ENCODE data around the gene AP2S1.

DNA sequence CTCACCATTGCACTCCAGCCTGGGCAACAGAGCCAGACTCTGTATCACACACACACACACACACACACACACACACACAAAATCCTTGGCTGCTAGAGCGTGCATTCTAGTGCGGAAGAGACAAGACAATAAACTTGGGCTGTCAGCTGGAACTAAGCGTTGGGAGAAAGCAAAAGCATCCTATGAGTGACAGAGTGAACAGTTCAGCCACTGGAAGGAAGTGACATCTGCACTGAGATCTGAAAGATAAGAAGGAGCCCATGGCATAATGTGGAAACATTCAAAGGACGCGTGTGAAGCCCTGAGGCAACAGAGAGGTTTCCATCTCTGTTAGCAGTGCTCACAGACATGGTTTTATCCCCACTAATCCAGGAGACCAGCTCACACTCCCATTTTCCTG is 58.7 kb downstream of the AP2S1 start:
- TF ChIP-seq ZFP36 (IDR thresholded peaks at IDR 0.05; ENCODE audit: borderline replicate concordance, partially characterized antibody) (no peak), ZNF302 (CRISPR knock-in tag; IDR thresholded peaks at IDR 0.05) (no peak), TP53 (CRISPR knock-in tag; IDR thresholded peaks at IDR 0.05) (no peak), RAD21 (conservative IDR thresholded peaks at IDR 0.05 in 1 of 2, IDR thresholded peaks at IDR 0.05 in 1 of 2) (no peak), POLR2A (IDR thresholded peaks at IDR 0.05; ENCODE audit: low read length) (no peak)
- TF ChIP-seq, protein P1, sequence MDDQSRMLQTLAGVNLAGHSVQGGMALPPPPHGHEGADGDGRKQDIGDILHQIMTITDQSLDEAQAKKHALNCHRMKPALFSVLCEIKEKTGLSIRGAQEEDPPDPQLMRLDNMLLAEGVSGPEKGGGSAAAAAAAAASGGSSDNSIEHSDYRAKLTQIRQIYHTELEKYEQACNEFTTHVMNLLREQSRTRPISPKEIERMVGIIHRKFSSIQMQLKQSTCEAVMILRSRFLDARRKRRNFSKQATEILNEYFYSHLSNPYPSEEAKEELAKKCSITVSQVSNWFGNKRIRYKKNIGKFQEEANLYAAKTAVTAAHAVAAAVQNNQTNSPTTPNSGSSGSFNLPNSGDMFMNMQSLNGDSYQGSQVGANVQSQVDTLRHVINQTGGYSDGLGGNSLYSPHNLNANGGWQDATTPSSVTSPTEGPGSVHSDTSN (IDR thresholded peaks at IDR 0.05): no peak
- TF ChIP-seq, protein P2, sequence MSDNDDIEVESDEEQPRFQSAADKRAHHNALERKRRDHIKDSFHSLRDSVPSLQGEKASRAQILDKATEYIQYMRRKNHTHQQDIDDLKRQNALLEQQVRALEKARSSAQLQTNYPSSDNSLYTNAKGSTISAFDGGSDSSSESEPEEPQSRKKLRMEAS (IDR thresholded peaks at IDR 0.05): no peak
- TF ChIP-seq, protein P3, sequence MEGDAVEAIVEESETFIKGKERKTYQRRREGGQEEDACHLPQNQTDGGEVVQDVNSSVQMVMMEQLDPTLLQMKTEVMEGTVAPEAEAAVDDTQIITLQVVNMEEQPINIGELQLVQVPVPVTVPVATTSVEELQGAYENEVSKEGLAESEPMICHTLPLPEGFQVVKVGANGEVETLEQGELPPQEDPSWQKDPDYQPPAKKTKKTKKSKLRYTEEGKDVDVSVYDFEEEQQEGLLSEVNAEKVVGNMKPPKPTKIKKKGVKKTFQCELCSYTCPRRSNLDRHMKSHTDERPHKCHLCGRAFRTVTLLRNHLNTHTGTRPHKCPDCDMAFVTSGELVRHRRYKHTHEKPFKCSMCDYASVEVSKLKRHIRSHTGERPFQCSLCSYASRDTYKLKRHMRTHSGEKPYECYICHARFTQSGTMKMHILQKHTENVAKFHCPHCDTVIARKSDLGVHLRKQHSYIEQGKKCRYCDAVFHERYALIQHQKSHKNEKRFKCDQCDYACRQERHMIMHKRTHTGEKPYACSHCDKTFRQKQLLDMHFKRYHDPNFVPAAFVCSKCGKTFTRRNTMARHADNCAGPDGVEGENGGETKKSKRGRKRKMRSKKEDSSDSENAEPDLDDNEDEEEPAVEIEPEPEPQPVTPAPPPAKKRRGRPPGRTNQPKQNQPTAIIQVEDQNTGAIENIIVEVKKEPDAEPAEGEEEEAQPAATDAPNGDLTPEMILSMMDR (IDR thresholded peaks at IDR 0.05): no peak
- TF ChIP-seq, protein P4, sequence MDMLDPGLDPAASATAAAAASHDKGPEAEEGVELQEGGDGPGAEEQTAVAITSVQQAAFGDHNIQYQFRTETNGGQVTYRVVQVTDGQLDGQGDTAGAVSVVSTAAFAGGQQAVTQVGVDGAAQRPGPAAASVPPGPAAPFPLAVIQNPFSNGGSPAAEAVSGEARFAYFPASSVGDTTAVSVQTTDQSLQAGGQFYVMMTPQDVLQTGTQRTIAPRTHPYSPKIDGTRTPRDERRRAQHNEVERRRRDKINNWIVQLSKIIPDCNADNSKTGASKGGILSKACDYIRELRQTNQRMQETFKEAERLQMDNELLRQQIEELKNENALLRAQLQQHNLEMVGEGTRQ (IDR thresholded peaks at IDR 0.05): no peak

Data from A549 (cell line).